HG03060 (cell line): ENCODE measurements around the gene DDA1.
A peak's percentile ranks its signal among the peaks of the same experiment; 100 is the strongest.
"Not testable (repeated sequence)": the region's sequence is repeated elsewhere in the genome, so short reads cannot be mapped to it uniquely, and the experiment has no call there.

Experiments used
- ATAC-seq: cut with Tn5 transposase; IDR thresholded peaks from one replicate; pipeline ENCODE4 v1.9.1; 2021; ENCODE audit warnings: low read depth, moderate number of reproducible peaks; ENCODE audit not compliant: unreplicated experiment

DDA1 gene

DNA sequence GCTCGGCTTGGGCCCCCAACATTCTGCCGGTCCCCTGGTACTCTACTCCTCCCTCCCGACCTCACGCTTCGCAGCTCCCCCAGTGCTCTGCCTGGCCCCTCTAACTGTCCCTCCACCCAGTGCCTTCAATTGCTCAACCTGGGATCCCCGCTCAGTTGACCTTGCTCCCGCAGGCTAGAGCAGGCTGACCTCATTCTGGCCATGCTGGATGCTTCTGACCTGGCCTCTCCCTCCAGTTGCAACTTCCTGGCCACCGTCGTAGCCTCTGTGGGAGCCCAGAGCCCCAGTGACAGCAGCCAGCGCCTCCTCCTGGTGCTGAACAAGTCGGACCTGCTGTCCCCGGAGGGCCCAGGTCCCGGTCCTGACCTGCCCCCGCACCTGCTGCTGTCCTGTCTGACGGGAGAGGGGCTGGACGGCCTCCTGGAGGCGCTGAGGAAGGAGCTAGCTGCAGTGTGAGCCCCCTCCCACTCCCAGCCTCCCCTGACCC lies 31.6 kb downstream of the DDA1 start:
- ATAC-seq: no peak

DNA sequence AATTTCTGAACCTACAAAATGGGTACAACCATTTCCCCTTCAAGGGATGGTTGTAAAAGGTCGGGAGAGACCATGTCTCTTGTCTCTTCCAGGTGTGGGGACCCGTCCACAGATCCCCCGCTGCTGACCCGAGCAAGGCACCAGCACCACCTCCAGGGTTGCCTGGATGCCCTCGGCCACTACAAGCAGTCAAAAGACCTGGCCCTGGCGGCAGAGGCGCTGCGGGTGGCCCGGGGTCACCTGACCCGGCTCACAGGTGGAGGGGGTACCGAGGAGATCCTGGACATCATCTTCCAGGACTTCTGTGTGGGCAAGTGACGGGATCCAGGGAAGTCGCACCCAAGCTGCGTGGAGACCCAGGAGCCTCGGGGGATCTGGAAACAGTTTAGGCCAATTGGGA lies 32.0 kb downstream of the DDA1 start:
- no peak for ATAC-seq

DNA sequence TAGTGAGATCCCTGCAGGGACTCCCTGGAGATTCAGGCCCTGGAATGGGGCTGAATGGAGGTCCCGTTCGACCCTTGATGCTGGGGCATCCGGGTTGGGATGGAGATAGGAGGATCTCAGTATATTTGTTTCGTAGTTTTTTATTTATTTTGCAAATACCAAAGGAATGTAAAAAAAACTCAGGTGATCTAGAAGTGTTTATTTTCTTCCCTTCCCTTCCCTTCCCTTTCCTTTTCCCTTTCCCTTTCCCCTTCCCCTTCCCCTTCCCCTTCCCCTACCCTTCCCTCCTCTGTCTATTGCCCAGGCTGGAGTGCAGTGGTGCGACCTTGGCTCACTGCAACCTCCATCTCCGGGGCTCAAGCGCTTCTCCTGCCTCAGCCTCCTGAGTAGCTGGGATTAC lies 32.5 kb downstream of the DDA1 start:
- ATAC-seq: no peak

DNA sequence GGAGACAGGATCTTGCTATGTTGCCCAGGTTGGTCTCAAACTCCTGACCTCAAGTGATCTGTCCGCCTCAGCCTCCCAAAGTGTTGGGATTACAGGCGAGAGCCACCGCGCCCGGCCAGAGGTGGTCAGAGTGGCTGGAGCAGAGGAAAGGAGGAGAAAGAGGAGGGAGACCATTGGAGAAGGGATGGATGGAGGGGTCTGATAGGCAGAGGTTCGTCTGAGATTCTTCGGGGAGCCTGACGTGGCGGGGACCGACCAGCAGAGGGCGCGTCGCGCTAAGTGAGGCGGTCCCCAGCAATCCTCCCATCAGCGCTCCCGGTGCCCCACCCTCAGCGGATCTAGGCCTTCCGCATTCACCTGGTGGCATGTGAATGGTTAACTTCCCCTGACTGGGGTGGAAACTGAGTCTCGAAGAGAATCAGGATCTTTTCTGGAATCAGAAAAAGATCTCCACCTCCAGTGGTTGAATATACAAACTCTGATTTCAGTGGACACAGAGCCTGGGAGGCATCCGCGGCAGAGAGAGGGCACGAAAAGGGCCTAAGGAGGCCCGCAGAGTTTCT lies 36.8 kb downstream of the DDA1 start:
- ATAC-seq: no peak

DNA sequence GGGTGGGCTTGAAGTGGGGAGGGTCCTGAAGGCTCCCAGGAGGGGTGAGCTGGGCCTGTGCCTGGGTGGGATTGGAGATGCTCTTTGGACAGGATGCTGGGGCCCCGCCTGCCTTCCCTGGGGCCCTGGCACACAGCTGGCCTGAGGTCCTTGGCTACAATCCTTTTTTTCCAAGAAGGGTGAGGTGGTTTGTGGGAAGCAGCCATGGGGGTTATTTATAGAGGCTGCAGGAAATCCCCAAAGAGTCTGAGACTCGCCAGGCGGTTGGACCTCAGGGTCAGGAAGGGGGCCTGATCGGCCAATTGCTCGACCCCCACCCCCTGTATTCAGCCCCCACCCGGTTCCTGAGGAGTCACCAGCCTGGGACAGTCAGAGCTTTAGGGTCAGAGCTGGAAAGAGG lies 38.0 kb downstream of the DDA1 start:
- ATAC-seq: no peak

DNA sequence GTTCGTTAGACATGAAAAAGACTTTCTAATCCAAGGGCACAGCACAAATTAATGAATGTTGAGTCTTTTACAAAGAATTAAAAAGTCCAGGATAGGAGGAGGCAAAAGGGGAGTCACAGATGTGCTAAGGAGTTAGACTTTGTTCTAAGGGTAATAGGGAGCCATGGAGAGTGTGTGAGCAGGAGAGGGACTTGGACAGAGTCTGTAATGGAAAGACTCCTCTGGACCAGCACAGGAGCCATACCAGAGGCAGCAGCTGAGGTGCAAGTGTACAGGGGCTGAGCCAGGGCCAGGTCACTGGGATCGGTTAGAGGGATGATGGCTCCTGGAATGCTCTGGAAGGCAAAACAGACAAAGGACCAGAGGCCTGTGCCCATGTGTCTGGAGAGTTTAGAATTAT lies 38.5 kb downstream of the DDA1 start:
- no peak for ATAC-seq

DNA sequence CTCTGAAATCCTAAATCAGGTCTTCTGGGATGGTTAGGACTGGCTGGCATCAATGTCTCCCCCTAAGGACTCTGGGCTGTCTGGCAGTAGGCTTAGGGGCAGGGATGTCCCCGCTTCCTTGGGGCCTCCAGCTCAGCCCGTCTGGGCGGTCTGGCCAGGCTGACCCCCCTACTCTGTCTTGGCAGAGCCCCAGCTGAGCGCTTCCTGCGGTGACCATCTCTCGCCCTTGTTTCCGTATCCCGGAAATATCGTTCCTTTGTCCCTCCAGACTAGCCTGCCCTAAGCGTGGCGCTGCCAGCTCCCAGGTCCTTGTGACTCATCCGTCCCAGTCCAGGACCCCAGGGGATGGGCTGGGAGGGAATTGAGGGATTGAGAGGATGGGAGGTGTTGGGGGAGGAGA lies 39.3 kb downstream of the DDA1 start:
- ATAC-seq: no peak

DNA sequence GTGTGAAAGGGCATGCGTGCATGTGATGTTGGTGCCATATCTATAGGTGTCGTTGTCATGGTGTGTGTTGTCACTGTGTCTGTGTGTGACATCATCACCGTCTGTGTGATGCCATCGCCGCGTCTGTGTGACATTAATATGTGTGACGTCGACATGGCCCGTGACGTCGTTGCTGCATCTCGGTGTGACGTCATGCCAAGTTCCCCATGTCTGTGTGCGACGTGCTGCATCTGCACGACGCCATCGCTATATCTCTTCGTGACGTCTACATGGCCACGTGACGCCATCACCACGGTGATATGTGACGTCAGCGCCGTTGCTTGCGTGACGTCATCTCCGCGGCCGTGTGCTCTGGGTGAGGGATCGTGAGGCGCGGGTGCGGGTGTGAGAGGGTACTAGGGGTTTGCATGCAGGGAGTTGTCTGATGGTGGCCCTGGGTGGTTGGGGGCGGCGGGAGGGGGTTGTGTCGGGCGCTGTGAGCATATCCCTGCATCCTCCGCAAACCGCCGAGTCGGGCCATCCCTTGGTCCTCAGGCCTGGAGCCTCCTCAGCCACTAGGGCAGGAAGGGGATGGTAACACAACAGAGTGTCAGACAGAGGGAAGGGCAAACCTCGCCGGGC lies 42.6 kb downstream of the DDA1 start:
- ATAC-seq: no peak

DNA sequence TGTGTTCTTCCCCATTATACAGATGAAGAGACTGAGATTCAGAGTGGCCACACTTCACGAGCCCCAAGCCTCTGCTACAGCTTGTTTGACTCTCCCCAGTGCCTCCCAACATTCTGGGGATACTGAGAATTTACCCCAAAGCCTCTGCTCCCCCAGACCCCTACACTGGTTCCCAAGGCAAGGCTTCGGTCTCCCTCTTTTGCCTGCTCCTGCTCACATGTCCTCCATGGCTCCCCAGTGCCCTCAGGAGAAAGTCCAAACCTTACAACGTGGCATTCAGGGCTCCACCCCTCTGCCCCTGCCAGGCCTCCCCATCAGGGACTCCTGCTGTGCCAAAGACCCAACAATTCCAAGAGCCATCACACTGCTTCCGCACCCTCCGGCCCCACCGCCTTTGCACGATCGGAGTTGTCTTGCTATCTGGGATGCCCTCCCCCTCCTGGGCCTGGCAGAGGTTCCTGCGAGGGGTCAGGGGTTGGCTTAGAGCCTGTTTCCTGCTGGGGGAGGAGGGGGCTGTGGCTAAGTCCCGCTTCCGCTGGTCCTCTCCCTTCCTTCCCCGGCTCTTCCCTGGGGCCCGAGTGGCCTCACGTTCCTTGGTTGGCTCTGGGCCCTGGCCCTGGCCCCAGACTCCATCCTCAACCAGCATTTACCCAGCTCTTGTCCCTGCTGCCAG lies 43.4 kb downstream of the DDA1 start:
- ATAC-seq: no peak

DNA sequence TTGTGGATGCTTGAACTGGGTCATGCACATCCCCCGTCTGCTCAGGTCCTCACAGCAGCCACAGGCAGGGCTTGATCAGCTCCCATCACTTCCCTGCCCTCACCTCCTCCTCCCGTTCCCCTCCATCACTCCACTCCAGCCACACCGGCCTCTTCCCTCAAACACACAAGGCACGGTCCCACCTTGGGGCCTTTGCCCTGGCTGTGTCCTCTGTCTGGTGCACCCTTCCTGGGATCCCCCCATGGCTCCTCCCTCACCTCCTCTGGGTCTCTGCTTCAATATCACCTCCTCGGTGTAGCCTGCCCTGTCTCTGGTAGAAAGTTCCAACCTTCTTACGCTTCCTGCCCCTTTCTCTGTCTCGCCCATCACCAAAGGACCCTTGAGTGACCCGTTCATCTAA lies 44.0 kb downstream of the DDA1 start:
- no peak for ATAC-seq

DNA sequence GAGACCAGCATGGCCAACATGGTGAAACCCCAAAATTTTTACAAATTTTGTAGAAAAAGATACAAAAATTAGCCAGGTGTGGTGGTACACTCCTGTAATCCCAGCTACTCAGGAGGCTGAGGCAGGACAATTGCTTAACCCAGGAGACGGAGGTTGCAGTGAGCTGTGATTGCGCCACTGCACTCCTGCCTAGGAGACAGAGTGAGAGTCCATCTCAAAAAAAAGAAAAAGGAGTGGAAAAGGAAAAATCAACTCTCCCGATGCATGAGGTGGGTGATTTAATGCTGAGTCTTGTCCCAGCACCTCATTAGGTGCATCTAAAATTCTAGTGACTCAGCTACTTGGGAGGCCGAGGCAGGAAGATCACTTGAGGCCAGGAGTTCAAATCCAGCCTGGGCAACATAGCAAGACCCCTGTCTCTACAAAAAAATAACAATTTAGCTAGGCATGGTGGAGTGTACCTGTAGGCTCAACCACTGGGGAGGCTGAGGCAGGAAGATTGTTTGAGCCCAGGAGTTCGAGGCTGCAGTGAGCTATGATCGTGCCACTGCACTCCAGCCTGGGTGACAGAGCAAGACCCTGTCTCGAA lies 47.8 kb downstream of the DDA1 start:
- no peak for ATAC-seq

DNA sequence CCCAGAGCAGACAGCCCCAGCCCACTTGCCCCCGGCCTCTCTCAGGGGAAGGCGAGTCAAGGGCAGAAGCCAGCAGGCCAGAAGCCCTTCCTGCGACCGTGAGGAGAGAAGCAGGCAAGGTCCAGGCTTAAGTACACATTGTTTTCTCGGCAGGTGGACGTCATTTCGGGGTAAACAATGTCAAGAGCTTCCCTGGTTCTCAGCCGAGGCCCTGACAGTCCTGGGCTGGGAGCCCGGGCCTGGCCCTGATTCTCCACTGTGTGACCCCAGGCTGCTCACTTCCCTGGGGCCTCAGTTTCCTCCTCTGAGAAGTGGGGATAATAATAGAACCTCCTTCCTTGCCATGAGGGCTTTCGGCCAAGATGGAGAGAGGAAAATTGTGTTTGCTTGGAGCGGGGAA lies 48.4 kb downstream of the DDA1 start:
- no peak for ATAC-seq

DNA sequence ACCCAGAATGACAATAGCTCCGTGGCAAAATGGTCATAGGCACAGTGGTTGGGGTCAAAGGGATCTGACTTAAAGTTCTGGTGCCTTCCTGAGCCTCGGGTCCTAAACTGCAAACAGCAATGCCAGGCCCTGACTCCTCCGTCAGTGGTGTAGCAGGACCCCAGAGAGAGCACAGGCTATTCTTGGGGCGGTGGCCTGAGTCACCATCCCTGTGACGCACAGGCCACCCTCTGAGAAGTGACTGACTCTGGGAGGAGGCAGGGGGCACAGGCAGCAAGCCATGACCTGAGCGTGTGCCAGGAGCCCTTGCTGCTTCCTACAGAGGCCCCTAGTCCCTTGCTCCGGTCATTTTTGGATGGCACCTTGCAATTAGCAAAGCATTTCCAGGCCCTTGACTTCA lies 49.0 kb downstream of the DDA1 start:
- ATAC-seq: no peak

DNA sequence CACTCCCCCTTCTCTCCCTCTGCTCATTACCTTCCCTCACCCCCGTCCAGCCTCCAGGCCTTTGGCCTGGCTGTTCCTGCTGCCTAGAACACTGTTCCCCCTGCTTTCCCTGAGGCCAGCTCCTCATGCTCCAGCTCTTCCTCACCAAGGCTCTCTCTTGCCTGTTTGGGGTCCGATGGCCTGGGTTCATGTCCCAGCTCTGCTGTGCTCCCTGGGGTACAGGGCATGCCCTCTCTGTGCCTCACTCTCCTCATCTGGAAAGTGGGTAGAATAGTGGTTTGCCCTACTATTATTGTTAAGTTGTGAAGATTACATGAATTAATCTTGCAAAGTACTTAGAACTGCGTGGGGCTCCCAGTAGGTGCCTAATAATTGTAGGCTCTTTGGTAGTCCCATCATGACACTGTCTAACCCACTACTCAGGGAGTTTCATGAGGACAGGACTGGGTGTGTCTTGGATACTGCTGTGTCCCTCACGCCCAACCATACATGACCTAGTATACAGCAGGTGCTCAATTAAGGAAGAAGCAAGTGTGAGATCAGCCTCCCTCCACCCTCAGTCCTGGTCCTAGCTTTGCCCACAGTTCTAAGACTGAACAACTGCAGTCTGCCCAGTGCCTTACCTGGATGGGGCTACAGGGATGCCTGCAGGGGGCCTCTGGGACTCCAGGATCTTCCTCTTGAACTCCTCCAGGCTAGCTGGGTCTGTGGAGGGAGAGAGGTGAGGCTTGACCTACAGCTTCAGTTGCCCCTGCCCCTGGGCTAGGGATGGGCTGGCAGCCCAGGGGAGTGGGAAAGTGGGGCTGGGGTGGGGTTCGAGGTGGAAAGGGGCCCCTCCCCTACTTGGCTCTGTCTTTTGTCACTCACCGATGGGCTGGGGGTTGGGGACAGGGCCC lies 50.8 kb downstream of the DDA1 start:
- no peak for ATAC-seq

DNA sequence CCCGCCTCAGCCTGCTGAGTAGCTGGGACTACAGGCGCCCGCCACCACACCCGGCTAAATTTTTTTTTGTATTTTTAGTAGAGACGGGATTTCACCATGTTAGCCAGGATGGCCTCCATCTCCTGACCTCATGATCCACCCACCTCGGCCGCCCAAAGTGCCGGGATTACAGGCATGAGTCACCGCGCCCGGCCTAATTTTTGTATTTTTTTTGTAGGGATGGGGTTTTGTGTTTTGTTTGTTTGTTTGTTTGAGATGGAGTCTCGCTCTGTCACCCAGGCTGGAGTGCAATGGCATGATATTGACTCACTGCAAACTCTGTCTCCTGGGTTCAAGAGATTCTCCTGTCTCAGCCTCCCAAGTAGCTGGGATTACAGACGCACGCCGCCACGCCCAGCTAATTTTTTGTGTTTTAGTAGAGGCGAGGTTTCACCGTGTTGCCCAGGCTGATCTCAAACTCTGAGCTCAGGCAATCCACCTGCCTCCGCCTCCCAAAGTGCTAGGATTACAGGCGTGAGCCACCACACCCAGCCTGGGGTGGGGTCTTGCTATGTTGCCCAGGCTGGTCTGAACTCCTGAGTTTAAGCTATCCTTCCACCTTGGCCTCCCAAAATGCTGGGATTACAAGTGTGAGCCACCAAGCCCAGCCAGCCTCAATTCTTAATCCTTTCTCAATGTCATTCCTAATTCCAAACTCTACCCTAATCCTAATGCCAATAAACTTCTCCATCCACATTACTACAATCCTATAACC lies 54.7 kb downstream of the DDA1 start:
- not testable (repeated sequence) for ATAC-seq

DNA sequence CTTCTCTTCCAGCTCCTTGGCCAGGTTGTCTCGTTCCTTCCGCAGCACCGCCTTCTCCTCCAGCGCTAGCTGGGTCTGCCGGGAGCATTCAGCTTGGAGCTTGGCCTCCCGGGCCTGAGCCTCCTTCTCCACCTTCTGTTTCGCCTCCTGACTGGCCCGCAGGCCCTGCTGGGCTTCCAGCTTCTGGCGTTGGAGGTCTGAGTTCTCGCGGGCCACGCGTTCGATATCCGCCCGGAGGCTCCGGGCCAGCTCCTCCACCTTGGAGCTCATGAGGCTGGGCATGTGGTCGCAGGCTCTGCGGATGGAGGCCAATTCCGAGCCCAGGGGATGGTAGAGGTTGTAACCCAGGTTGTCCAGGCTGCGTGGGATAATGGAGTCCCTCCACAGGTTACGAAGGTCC lies 56.0 kb downstream of the DDA1 start:
- ATAC-seq: no peak

DNA sequence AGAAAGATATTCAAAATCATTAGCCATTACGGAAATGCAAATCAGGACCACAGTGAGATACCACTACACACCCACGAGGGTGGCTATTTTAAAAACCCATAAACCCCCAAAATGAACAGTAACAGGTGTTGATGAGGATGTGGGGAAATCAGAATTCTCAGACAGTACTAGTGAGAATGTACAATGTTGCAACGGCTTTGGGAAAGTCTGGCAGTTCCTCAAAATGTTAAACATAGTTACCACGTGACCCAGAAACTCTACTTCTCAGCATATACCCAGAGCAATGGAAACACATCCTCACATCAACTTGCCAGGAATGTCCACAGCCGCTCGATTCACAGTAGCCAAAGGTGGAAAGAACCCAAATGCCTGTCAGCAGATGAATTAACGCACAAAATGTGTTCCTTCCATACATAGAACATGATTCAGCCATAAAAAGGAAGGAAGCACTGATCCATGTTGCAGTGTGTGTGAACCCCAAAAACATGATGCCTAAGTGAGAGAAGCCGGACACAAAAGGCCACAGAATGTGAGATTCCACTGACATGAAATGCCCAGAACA lies 60.7 kb downstream of the DDA1 start:
- ATAC-seq: peak; percentile 94
